ENCODE data around the gene APOA5. TPM values are rescaled to one million over a fixed set of nuclear protein-coding genes. Genes with fewer than 3 reads are reported as not detected.

APOA5 gene
- total RNA-seq, 1 experiment from 2014 or later = 0.11 TPM

DNA sequence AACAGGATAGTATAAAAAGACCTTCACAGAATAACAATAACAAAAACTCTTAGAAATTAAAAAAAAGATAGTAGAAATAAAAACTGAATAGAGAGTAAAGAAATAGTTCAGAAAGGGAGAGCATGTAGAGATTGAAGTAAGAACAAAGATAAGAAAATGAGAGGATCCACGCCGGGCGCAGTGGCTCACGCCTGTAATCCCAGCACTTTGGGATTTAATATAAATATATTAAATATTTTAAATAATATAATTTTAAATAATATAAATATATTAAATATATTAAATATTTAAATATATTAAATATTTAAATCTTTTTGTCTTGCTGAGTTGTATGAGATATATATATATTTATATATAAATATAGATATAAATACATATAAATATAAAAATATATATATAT, 20.4 kb upstream of the APOA5 start:
- H3K79me1 ChIP-seq (ENCODE audit: insufficient read depth, low read depth, low read length, poor library complexity, severe bottlenecking) = no peaks in the 10 kb centered on the region
- H3K27me3 Mint-ChIP-seq (ENCODE audit: low read depth) = peaks cover 12% of the 10 kb centered on the region
- no peak overlapping the region for H3K27ac ChIP-seq (ENCODE audit: insufficient read length, low read depth, low read length)
- H2BK12ac ChIP-seq (ENCODE audit: insufficient read length, low read depth, low read length) = no peak overlapping the region
- no peak overlapping the region for H4K5ac ChIP-seq (ENCODE audit: insufficient read length, low read depth, low read length)
- no peak overlapping the region for H3T11ph ChIP-seq (ENCODE audit: low read length)
- no peak overlapping the region for H4K8ac ChIP-seq (replicated peaks; ENCODE audit: insufficient read length, low read depth, low read length)
- no peak overlapping the region for H2AK5ac ChIP-seq (ENCODE audit: insufficient read length, low read length)
- no peak overlapping the region for H3K56ac ChIP-seq (ENCODE audit: insufficient read length, low read depth, low read length)
- H3K4ac ChIP-seq (ENCODE audit: low read depth, low read length) = no peak overlapping the region
- no peaks in the 10 kb centered on the region; a peak in 1 of 5 replicates for H3K9me3 Mint-ChIP-seq
- no peak overlapping the region for H3K27ac Mint-ChIP-seq
- H3K9ac ChIP-seq (ENCODE audit: extremely low read depth, insufficient read length, low read length) = no peak overlapping the region
- no peak overlapping the region for H3K4me2 ChIP-seq (ENCODE audit: insufficient read depth, insufficient read length, low read length)
- no peak overlapping the region for H2BK5ac ChIP-seq (ENCODE audit: insufficient read length, low read length)
- no CpG with 5 or more reads among the region's 4 CpGs for WGBS (ENCODE audit: extremely low coverage, insufficient read length, low lambda C conversion rate)
- H3K9me3 ChIP-seq (ENCODE audit: control insufficient read depth, low read depth, low read length) = no peaks in the 10 kb centered on the region
- peaks cover 4% of the 10 kb centered on the region for H3K23me2 ChIP-seq (ENCODE audit: insufficient read length, low read depth, low read length, poor library complexity, severe bottlenecking)
- DNase-seq = no peak
- H3K4me3 Mint-ChIP-seq = no peak overlapping the region
- TF ChIP-seq, protein P1, sequence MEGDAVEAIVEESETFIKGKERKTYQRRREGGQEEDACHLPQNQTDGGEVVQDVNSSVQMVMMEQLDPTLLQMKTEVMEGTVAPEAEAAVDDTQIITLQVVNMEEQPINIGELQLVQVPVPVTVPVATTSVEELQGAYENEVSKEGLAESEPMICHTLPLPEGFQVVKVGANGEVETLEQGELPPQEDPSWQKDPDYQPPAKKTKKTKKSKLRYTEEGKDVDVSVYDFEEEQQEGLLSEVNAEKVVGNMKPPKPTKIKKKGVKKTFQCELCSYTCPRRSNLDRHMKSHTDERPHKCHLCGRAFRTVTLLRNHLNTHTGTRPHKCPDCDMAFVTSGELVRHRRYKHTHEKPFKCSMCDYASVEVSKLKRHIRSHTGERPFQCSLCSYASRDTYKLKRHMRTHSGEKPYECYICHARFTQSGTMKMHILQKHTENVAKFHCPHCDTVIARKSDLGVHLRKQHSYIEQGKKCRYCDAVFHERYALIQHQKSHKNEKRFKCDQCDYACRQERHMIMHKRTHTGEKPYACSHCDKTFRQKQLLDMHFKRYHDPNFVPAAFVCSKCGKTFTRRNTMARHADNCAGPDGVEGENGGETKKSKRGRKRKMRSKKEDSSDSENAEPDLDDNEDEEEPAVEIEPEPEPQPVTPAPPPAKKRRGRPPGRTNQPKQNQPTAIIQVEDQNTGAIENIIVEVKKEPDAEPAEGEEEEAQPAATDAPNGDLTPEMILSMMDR (conservative IDR thresholded peaks at IDR 0.05) = no peak
- H3K14ac ChIP-seq (ENCODE audit: insufficient read depth, low read length) = no peak overlapping the region
- no peak overlapping the region for H2BK20ac ChIP-seq (ENCODE audit: low read depth, low read length, poor library complexity, severe bottlenecking)
- H3K23ac ChIP-seq (ENCODE audit: insufficient read length, low read depth, low read length) = no peak overlapping the region
- H3K27me3 ChIP-seq (ENCODE audit: insufficient read depth, low read length) = no peaks in the 10 kb centered on the region
- no peaks in the 10 kb centered on the region for H3K4me1 ChIP-seq (ENCODE audit: insufficient read depth, low read length)
- no peak overlapping the region for H2BK120ac ChIP-seq (ENCODE audit: low read depth, low read length, poor library complexity, severe bottlenecking)
- H4K91ac ChIP-seq (ENCODE audit: insufficient read length, low read depth, low read length) = no peak overlapping the region
- no peaks in the 10 kb centered on the region for H3K36me3 Mint-ChIP-seq (ENCODE audit: insufficient read depth in 1 of 3, low read depth in 3 of 3)
- H3K18ac ChIP-seq (ENCODE audit: insufficient read length, low read depth, low read length) = no peak overlapping the region
- H3K4me1 Mint-ChIP-seq = no peaks in the 10 kb centered on the region
- no peak overlapping the region for H2BK15ac ChIP-seq (ENCODE audit: low read depth, low read length)
- H2AFZ ChIP-seq (ENCODE audit: low read length) = no peak overlapping the region
- no peaks in the 10 kb centered on the region for H3K79me2 ChIP-seq (ENCODE audit: insufficient read depth, low read length)
- H4K20me1 ChIP-seq (ENCODE audit: control insufficient read depth, insufficient read depth, insufficient read length) = no peaks in the 10 kb centered on the region

All from H9 (cell line).